ENCODE data around the gene EBPL.

DNA sequence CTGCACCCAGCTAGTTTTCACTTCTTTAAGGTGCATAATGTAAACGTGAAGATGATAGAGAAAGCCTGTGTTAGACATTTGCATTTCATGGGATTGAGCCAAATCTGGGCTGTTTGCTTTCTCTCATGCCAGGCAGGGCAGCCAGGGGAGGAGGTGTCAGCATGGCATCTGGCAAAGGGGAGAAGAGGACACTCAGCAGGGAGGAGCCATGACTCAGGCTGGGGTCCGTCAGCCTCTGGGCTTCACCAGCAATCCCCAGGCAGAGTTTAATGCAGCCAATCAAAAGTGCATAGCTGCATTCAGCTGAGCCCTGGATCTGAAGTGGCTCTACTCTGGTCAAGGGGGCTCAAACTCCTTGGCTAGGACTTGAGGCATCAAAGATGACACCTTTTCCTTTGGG, 23.5 kb downstream of the EBPL start:
- TF ChIP-seq POLR2A (IDR thresholded peaks at IDR 0.05; ENCODE audit: low read depth) (no peak), EP300 (IDR thresholded peaks at IDR 0.05) (no peak)
